Keratinocyte (primary cell): Measurements from ENCODE around the gene KRTAP12-1. TPM values are rescaled to one million over a fixed set of nuclear protein-coding genes. Genes with fewer than 3 reads are reported as not detected.

Experiments
- DNase-seq: peaks from one replicate; pipeline ENCODE4 v3.0.0-alpha.2; 2011; ENCODE audit warnings: low read depth, missing footprints, low spot score
- FAIRE-seq: peaks from 2 replicates; lab custom pipeline; 2011; peaks lifted over from hg19 to GRCh38; lab: Jason Lieb, UNC
- H2AFZ ChIP-seq: 2 replicates; pipeline ENCODE4 v1.6.0; 2012; ENCODE audit warnings: low read length, control low read depth, inconsistent platforms; ENCODE audit not compliant: control insufficient read depth
- H3K27ac ChIP-seq: 2 replicates; pipeline ENCODE4 v1.5.1; 2011; ENCODE audit warnings: low read length; ENCODE audit not compliant: control insufficient read depth, insufficient read depth
- H3K27me3 ChIP-seq: 3 replicates; pipeline ENCODE4 v1.6.0; 2011; ENCODE audit warnings: low read length; ENCODE audit not compliant: control insufficient read depth, insufficient read depth; ENCODE audit errors: extremely low read depth
- H3K36me3 ChIP-seq, 2 experiments: 2 replicates in 1 of 2; 3 replicates in 1 of 2; pipeline ENCODE4 v1.5.1; 2011; ENCODE audit warnings: low read length in 2 of 2, mild to moderate bottlenecking in 1 of 2; ENCODE audit not compliant: control insufficient read depth in 2 of 2, insufficient read depth in 2 of 2; ENCODE audit errors: extremely low read depth in 1 of 2
- H3K4me1 ChIP-seq: 3 replicates; pipeline ENCODE4 v1.5.1; 2011; ENCODE audit warnings: low read length; ENCODE audit not compliant: control insufficient read depth, insufficient read depth; ENCODE audit errors: extremely low read depth
- H3K4me2 ChIP-seq: 3 replicates; pipeline ENCODE4 v1.6.0; 2011; ENCODE audit warnings: low read depth, low read length; ENCODE audit not compliant: control insufficient read depth, insufficient read depth; ENCODE audit errors: extremely low read depth
- H3K4me3 ChIP-seq, 3 experiments: fragments of 200-600 bp in 1 of 3; sonication (generic) in 1 of 3; 2 replicates in 2 of 3; 3 replicates in 1 of 3; pipeline ENCODE4 v1.5.1; 2011 to 2016; ENCODE audit warnings: low read length in 3 of 3, mild to moderate bottlenecking in 3 of 3, control low read depth in 2 of 3, inconsistent platforms in 1 of 3, low read depth in 1 of 3, mixed read lengths in 1 of 3, mixed run types in 1 of 3, moderate library complexity in 1 of 3; ENCODE audit not compliant: control insufficient read depth in 2 of 3, insufficient read depth in 2 of 3; ENCODE audit errors: extremely low read depth in 1 of 3
- H3K79me2 ChIP-seq: 2 replicates; pipeline ENCODE4 v1.6.0; 2012; ENCODE audit warnings: low read length; ENCODE audit not compliant: control insufficient read depth, insufficient read depth
- H3K9ac ChIP-seq: 3 replicates; pipeline ENCODE4 v1.6.0; 2011; ENCODE audit warnings: low read length; ENCODE audit not compliant: control insufficient read depth, insufficient read depth; ENCODE audit errors: extremely low read depth
- H3K9me1 ChIP-seq: 3 replicates; pipeline ENCODE4 v1.6.0; 2011; ENCODE audit warnings: low read length; ENCODE audit not compliant: control insufficient read depth, insufficient read depth; ENCODE audit errors: extremely low read depth
- H3K9me3 ChIP-seq: 2 replicates; pipeline ENCODE4 v1.5.1; 2012; ENCODE audit warnings: low read depth, low read length; ENCODE audit not compliant: control insufficient read depth
- H4K20me1 ChIP-seq: 3 replicates; pipeline ENCODE4 v1.6.0; 2011; ENCODE audit warnings: low read length; ENCODE audit not compliant: control insufficient read depth, insufficient read depth; ENCODE audit errors: extremely low read depth
- EZH2 ChIP-seq: IDR thresholded peaks from one replicate; pipeline ENCODE4 v1.6.1; 2012; ENCODE audit warnings: inconsistent platforms, mild to moderate bottlenecking, low read length, moderate library complexity
- dilution Hi-C: fragments of 300-500 bp; cut with MboI; formaldehyde crosslinking; loops from one replicate; pipeline ENCODE4 v1.7.0; 2020; ENCODE audit warnings: low sequenced_read_pairs; ENCODE audit not compliant: extremely low pct_ligation_motif_present
- polyA plus RNA-seq, 5 experiments: library from polyadenylated mRNA; depleted of rRNA in 3 of 5; stranded (reverse) in 3 of 5; stranded (forward) in 1 of 5; unstranded in 1 of 5; fragments of >200 nt; gene quantifications; 1 replicate in 1 of 5; 2 replicates in 3 of 5; 3 replicates in 1 of 5; pipeline versions ENCODE4 v1.2.1 to v1.2.3, GENCODE V29; 2011 to 2012; ENCODE audit warnings: missing spikeins in 2 of 5, low read depth in 1 of 5, low replicate concordance in 1 of 5
- TF ChIP-seq, protein P1 (sequence below), 3 experiments: IDR thresholded peaks in 1 of 3; conservative IDR thresholded peaks in 1 of 3; optimal IDR thresholded peaks in 1 of 3; 2 replicates in 2 of 3; 3 replicates in 1 of 3; pipeline versions ENCODE3 to v1.5.1; 2011; ENCODE audit warnings: low read length in 3 of 3, mild to moderate bottlenecking in 3 of 3, moderate library complexity in 2 of 3, control low read depth in 1 of 3, inconsistent platforms in 1 of 3; ENCODE audit not compliant: insufficient read depth in 2 of 3; ENCODE audit errors: extremely low read depth in 1 of 3

Gene KRTAP12-1
- polyA plus RNA-seq, 1 donor (not counting 4 experiments of a cell fraction or from before 2014, with no cell fraction given) = not detected

DNA sequence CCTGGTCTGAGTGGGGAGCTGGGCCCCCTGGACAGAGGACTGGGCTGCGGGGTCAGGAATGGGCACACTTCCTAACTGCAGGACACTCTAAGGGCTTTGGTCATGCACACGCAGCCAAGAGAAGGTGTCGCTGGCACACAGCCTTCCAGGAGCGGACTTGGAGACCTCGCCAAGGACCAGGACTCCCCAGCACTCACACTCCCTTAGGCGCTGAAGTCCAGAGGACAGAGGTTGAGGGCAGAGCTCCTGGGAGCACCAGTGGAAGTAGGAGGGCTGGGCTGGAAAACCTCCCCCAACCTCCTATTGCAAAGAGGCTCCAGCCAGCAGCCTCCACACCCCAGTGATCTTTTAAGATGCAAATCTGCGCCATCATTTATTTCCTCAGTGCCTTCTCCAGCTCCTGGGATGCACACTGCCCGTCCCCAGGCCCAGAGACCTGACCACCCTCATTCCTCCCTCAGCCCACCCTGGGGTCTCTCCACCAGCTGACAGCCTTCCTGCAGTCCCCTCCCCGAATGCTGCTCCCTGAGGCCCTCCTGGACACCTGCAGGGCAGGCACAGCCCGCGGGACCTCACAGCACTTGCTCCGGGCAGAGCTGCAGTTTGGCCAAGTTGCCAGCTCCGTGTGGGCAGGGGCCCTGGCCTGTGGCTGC, 26.4 kb upstream of the KRTAP12-1 start:
- Histone ChIP-seq H3K4me1 (peaks cover 31% of the 10 kb centered on the region), H3K9me1 (no peaks in the 10 kb centered on the region), H3K9me3 (peaks cover 4% of the 10 kb centered on the region), H4K20me1 (no peaks in the 10 kb centered on the region), H3K4me3 (no peak overlapping the region), H3K27ac (no peak overlapping the region), H2AFZ (no peak overlapping the region), H3K27me3 (peaks cover 57% of the 10 kb centered on the region), H3K9ac (no peak overlapping the region), H3K79me2 (no peaks in the 10 kb centered on the region), H3K36me3 (no peaks in the 10 kb centered on the region), H3K4me2 (peak overlapping the region; percentile 91)
- no peak for TF ChIP-seq EZH2
- TF ChIP-seq, protein P1, sequence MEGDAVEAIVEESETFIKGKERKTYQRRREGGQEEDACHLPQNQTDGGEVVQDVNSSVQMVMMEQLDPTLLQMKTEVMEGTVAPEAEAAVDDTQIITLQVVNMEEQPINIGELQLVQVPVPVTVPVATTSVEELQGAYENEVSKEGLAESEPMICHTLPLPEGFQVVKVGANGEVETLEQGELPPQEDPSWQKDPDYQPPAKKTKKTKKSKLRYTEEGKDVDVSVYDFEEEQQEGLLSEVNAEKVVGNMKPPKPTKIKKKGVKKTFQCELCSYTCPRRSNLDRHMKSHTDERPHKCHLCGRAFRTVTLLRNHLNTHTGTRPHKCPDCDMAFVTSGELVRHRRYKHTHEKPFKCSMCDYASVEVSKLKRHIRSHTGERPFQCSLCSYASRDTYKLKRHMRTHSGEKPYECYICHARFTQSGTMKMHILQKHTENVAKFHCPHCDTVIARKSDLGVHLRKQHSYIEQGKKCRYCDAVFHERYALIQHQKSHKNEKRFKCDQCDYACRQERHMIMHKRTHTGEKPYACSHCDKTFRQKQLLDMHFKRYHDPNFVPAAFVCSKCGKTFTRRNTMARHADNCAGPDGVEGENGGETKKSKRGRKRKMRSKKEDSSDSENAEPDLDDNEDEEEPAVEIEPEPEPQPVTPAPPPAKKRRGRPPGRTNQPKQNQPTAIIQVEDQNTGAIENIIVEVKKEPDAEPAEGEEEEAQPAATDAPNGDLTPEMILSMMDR (optimal IDR thresholded peaks at IDR 0.05 in 1 of 3, IDR thresholded peaks at IDR 0.05 in 1 of 3, conservative IDR thresholded peaks at IDR 0.05 in 1 of 3; ENCODE audit: extremely low read depth in 1 of 3, insufficient read depth in 2 of 3, low read length in 3 of 3) = no peak
- no peak for DNase-seq
- dilution Hi-C loops = no loop called here
- FAIRE-seq = no peak

DNA sequence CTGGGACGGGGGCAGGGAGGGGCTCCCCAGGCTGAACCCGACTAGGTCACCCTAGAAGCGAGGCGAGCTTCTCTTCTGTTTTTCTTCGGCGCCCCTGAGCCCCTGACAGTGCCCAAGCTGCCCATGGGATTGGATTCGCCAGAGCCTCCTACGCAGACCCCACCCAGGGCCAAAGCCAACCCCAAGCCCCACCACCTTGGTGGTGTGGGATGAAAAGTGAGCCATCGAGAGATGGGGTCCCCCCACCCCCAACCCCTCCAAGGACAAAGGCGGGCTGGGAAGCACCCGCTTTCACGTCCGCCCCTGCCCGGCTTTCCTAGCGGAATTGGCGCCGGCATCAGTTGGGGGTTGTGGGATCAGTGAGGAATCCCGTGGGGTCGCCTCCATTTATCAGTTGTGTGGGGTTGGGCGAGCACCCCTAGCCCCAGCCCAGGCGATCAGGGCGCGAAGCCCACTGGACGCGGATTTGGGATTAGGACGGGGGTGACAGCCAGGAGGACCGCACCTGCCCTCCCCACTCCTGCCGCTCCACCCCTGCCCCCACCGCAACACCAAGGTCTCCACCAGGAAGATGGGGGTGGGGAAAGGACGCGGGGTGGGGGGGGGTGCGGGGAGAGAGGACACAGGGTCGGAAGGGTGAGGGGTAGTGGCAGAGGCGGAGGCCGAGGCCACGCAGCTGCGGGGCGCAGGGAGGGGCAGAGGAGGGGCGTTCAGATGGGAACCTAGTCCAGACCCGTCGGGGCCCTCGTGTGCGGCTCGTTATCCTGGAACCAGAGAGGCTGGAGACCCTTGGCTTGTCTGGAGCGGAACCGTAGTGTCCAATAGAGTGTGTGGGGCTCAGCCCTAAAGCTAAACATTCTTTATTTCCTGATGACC, 25.0 kb upstream of the KRTAP12-1 start:
- Histone ChIP-seq H3K4me1 (peaks cover 31% of the 10 kb centered on the region), H3K27ac (no peak overlapping the region), H4K20me1 (no peaks in the 10 kb centered on the region), H3K4me3 (no peak overlapping the region), H3K9me1 (no peaks in the 10 kb centered on the region), H2AFZ (no peak overlapping the region), H3K27me3 (peaks cover 43% of the 10 kb centered on the region), H3K9ac (no peak overlapping the region), H3K79me2 (no peaks in the 10 kb centered on the region), H3K9me3 (peaks cover 4% of the 10 kb centered on the region), H3K36me3 (no peaks in the 10 kb centered on the region), H3K4me2 (no peak overlapping the region)
- TF ChIP-seq, protein P1 (optimal IDR thresholded peaks at IDR 0.05 in 1 of 3, IDR thresholded peaks at IDR 0.05 in 1 of 3, conservative IDR thresholded peaks at IDR 0.05 in 1 of 3; ENCODE audit: extremely low read depth in 1 of 3, insufficient read depth in 2 of 3, low read length in 3 of 3) = no peak
- TF ChIP-seq EZH2 = no peak
- FAIRE-seq (no peak), DNase-seq (no peak)
- dilution Hi-C loops = no loop called here
